Cardiac fibroblast (primary cell): ENCODE results near the gene CIROP.

Experiments
- DNase-seq, 2 donors: peaks; one replicate each; pipeline versions ENCODE4 v3.0.0 to v3.0.0-alpha.2; 2010; ENCODE audit warnings: low read depth in 2 of 2
- H3K4me3 ChIP-seq, 2 donors: replicated peaks in 1 of 2; 1 replicate in 1 of 2; 2 replicates in 1 of 2; pipeline ENCODE4 v1.5.1; 2011; ENCODE audit warnings: low read depth in 2 of 2, low read length in 2 of 2, mild to moderate bottlenecking in 2 of 2, moderate library complexity in 1 of 2
- CTCF ChIP-seq: IDR thresholded peaks from one replicate; pipeline ENCODE4 v1.5.1; 2011; ENCODE audit warnings: low read depth, mild to moderate bottlenecking, low read length, inconsistent platforms

The CIROP gene

GRCh38 chr14:23146980-23147379 lies 42.2 kb upstream of the CIROP start:
- no peak for DNase-seq
- H3K4me3 ChIP-seq: no peak overlapping the region
- TF ChIP-seq CTCF: no peak

DNA sequence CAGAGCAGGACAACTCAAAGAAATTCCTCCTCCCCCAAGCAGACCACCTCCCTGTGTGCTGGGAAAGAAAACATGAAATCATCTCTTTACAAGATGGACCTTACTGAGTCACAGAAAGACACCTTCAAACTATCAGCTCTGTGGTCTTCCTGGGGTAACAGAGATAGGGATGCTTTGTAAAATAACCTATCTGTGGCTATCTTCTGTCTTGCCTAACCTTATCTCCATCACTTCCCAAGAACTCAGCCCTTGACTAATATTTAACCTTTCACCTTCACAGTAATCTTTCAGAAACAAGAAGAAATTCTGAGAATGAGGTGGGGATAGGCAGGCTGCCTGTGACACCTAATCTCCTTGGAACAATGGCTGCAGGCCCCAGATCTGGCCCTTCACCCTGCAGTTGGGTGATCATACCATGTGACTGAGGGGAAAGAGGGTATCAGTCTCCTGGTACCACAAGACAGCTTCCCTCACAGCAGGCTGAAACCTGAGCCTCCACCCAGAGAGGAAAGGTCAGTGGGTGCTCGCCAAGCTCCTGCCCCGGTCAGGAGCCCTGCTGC lies 41.6 kb upstream of the CIROP start:
- no peak for TF ChIP-seq CTCF
- no peak for DNase-seq
- no peak overlapping the region for H3K4me3 ChIP-seq

DNA sequence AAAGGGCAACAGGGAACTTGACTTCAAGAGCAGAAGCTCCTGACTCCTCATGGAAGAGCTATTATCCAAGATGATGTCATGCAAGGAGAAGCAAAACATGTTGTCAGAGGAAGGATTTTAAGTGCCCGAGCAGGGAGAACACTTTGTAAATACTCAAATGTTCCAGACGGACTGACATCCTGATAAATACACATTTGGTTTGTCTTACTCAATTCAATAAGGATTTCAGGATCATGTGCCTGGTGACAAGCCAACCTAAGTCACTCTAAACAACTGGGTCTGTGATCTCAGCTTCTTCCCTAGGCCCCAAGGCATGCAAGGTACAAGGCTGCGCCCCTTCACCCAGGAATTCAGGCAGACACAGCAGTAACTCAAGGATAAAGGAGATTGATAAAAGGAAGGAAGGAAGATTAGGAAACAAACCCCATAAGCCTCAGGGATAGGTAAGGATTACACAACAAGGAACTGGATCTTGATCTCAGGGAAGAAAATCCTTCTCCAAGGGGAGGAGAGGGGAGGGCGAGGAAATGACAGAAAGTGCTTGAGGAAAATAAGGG lies 41.1 kb upstream of the CIROP start:
- TF ChIP-seq CTCF: no peak
- DNase-seq: peak in 1 of 2 donors; percentile 51
- H3K4me3 ChIP-seq: no peak overlapping the region

GRCh38 chr14:23143911-23144310 lies 39.1 kb upstream of the CIROP start:
- TF ChIP-seq CTCF: no peak
- no peak for DNase-seq

GRCh38 chr14:23142826-23143225 lies 38.0 kb upstream of the CIROP start:
- no peak for DNase-seq
- no peak for TF ChIP-seq CTCF
- H3K4me3 ChIP-seq: no peak overlapping the region

More at GRCh38 chr14:23143911-23144310, 39.1 kb upstream of the CIROP start:
- H3K4me3 ChIP-seq: no peak overlapping the region

DNA sequence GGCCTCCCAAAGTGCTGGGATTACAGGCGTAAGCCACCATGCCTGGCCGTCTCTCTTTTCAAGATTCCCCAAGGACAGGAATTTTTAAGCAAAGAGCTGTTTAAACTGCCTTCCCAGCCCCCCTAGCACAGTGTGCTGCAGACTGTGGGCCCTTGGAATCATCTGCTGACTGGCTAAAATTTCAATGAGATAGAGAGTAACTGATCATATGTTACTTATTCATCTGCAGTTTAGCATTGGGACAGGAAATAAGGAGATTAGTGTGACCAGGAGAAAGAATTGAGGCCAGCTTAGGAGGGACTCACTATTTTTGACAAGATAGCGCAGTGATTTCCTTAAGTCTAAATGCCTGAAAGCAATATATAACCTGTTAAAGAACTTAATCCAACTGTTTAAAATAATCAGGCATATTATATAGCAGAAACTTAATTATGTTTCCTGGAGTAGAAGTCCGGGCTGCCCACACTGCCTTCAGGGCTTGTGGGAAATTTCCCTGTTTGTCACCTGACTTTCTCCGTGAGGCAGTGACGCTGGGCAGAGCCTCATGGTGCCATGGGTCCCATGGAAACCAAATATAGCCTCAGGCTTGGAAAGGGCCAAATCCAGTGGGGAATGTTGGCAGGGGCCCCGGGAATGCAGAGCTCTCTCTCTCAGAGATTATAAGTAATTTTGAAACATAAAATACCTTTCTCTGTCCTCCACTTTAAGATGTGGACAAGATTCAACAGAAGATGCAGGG lies 37.1 kb upstream of the CIROP start:
- no peak overlapping the region for H3K4me3 ChIP-seq
- TF ChIP-seq CTCF: no peak
- DNase-seq: peak; percentile 12 to 93

DNA sequence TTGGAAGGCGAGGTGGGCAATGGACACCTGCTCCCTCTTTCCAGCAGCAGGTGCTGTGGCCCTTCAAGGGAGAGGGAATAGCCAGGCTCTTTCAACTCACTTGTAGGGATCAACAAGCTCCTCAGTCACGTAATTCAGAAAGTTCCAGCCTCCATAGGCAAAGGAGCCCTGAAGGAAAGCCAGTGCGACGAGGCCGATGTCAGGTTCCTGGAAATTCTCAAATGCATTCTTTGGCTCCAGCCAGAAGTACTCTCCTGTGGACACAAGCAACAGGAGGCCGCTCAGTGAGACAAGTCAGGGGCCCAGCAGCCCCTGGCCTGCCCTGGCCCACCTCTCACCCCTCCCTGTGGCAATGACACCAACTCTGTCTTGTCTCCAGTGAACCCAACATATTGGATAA lies 35.6 kb upstream of the CIROP start:
- no peak for TF ChIP-seq CTCF
- no peak for DNase-seq

More for the DNA sequence above, 35.6 kb upstream of the CIROP start:
- H3K4me3 ChIP-seq: no peak overlapping the region
